Measurements from ENCODE around the gene SHC2.

SHC2 gene

GRCh38 chr19:496112-496665 is 35.4 kb upstream of the SHC2 start, which contains the start of gene MADCAM1:
TSS of gene MADCAM1 (plus strand) at chr19:496486. CDS start at chr19:496500, 14 bp downstream.
- no peak for ATAC-seq (replicated peaks)
- Mint-ChIP-seq H3K27ac (peak within 1 kb of the TSS; percentile 25), H3K36me3 (peaks cover 3 to 10% of the 10 kb centered on the region in 2 donors), H3K27me3 (peaks cover 33 to 45% of the 10 kb centered on the region in 2 donors), H3K4me1 (peaks cover 17 to 23% of the 10 kb centered on the region in 2 donors), H3K9me3 (peaks cover 0 to 2% of the 10 kb centered on the region in 2 donors), H3K4me3 (no peak within 1 kb of the TSS)
- no peak for DNase-seq

GRCh38 chr19:495402-496111 is 34.7 kb upstream of the SHC2 start:
- peaks cover 33 to 45% of the 10 kb centered on the region in 2 donors for H3K27me3 Mint-ChIP-seq
- H3K9me3 Mint-ChIP-seq, result peaks cover 0 to 2% of the 10 kb centered on the region in 2 donors
- DNase-seq, result no peak
- peak overlapping the region; percentile 25 for H3K27ac Mint-ChIP-seq
- peaks cover 17 to 23% of the 10 kb centered on the region in 2 donors for H3K4me1 Mint-ChIP-seq
- no peak overlapping the region for H3K4me3 Mint-ChIP-seq
- H3K36me3 Mint-ChIP-seq, result peaks cover 3 to 10% of the 10 kb centered on the region in 2 donors
- peak; percentile 45 to 48 for ATAC-seq (replicated peaks)

GRCh38 chr19:495081-495401 is 34.2 kb upstream of the SHC2 start:
- Mint-ChIP-seq H3K27ac (no peak overlapping the region), H3K27me3 (peaks cover 33 to 45% of the 10 kb centered on the region in 2 donors), H3K36me3 (peaks cover 3 to 10% of the 10 kb centered on the region in 2 donors), H3K4me3 (no peak overlapping the region), H3K9me3 (peaks cover 0 to 2% of the 10 kb centered on the region in 2 donors), H3K4me1 (peaks cover 17 to 28% of the 10 kb centered on the region in 2 donors)
- DNase-seq (no peak), ATAC-seq (replicated peaks) (peak in 1 of 2 donors; percentile 13)

GRCh38 chr19:494171-495080 is 33.6 kb upstream of the SHC2 start:
- ATAC-seq (replicated peaks), result no peak
- no peak for DNase-seq
- peaks cover 0 to 2% of the 10 kb centered on the region in 2 donors for H3K9me3 Mint-ChIP-seq
- H3K4me3 Mint-ChIP-seq, result no peak overlapping the region
- peak overlapping the region; percentile 25 for H3K27ac Mint-ChIP-seq
- peaks cover 21 to 34% of the 10 kb centered on the region in 2 donors for H3K4me1 Mint-ChIP-seq
- H3K36me3 Mint-ChIP-seq, result peaks cover 3 to 8% of the 10 kb centered on the region in 2 donors
- H3K27me3 Mint-ChIP-seq, result peaks cover 29 to 41% of the 10 kb centered on the region in 2 donors

- Mint-ChIP-seq H3K27me3 (peaks cover 22 to 33% of the 10 kb centered on the region in 2 donors), H3K9me3 (peaks cover 0 to 2% of the 10 kb centered on the region in 2 donors), H3K4me1 (peaks cover 17 to 30% of the 10 kb centered on the region in 2 donors), H3K4me3 (no peak overlapping the region), H3K27ac (peak overlapping the region; percentile 90), H3K36me3 (peaks cover 0 to 5% of the 10 kb centered on the region in 2 donors)
- ATAC-seq (replicated peaks) (no peak), DNase-seq (no peak)
Observed at GRCh38 chr19:493391-494170, 32.7 kb upstream of the SHC2 start.

GRCh38 chr19:492091-492531 is 31.3 kb upstream of the SHC2 start:
- Mint-ChIP-seq H3K9me3 (peaks cover 0 to 2% of the 10 kb centered on the region in 2 donors), H3K36me3 (no peaks in the 10 kb centered on the region), H3K27me3 (peaks cover 15 to 25% of the 10 kb centered on the region in 2 donors), H3K4me1 (peaks cover 11 to 29% of the 10 kb centered on the region in 2 donors), H3K27ac (no peak overlapping the region), H3K4me3 (no peak overlapping the region)
- DNase-seq, result no peak
- no peak for ATAC-seq (replicated peaks)

GRCh38 chr19:491146-491741 is 30.4 kb upstream of the SHC2 start:
- Mint-ChIP-seq H3K4me3 (no peak overlapping the region), H3K27ac (no peak overlapping the region), H3K4me1 (peaks cover 11 to 29% of the 10 kb centered on the region in 2 donors), H3K9me3 (peaks cover 0 to 2% of the 10 kb centered on the region in 2 donors), H3K27me3 (peaks cover 14 to 24% of the 10 kb centered on the region in 2 donors), H3K36me3 (no peaks in the 10 kb centered on the region)
- no peak for DNase-seq
- ATAC-seq (replicated peaks), result no peak

- Mint-ChIP-seq H3K36me3 (no peaks in the 10 kb centered on the region), H3K9me3 (peaks cover 0 to 2% of the 10 kb centered on the region in 2 donors), H3K27ac (peak overlapping the region; percentile 95), H3K4me3 (peak overlapping the region; percentile 84 to 87), H3K4me1 (peaks cover 9 to 29% of the 10 kb centered on the region in 2 donors), H3K27me3 (peaks cover 13 to 23% of the 10 kb centered on the region in 2 donors)
- peak; percentile 24 to 39 for ATAC-seq (replicated peaks)
- no peak for DNase-seq
Observed at GRCh38 chr19:489418-490196, 28.8 kb upstream of the SHC2 start.

- Mint-ChIP-seq H3K27me3 (peaks cover 19 to 25% of the 10 kb centered on the region in 2 donors), H3K4me1 (peaks cover 8 to 27% of the 10 kb centered on the region in 2 donors), H3K9me3 (peaks cover 0 to 2% of the 10 kb centered on the region in 2 donors), H3K36me3 (no peaks in the 10 kb centered on the region), H3K27ac (peak overlapping the region; percentile 89), H3K4me3 (peak overlapping the region; percentile 84 to 87)
- peak; percentile 92 to 95 for ATAC-seq (replicated peaks)
- peak; percentile 91 for DNase-seq
Observed at GRCh38 chr19:488505-489417, 27.9 kb upstream of the SHC2 start.

- no peak overlapping the region for H3K27ac Mint-ChIP-seq
Observed at GRCh38 chr19:485583-486236, 24.9 kb upstream of the SHC2 start.

GRCh38 chr19:485077-485476 is 24.2 kb upstream of the SHC2 start:
- peaks cover 35% of the 10 kb centered on the region in 2 donors for H3K27me3 Mint-ChIP-seq
- H3K27ac Mint-ChIP-seq, result no peak overlapping the region
- DNase-seq (no peak), ATAC-seq (replicated peaks) (no peak)
- no peak overlapping the region for H3K4me3 Mint-ChIP-seq
- H3K9me3 Mint-ChIP-seq, result peaks cover 14 to 15% of the 10 kb centered on the region in 2 donors
- H3K4me1 Mint-ChIP-seq, result peaks cover 19 to 30% of the 10 kb centered on the region in 2 donors
- H3K36me3 Mint-ChIP-seq, result peaks cover 11 to 15% of the 10 kb centered on the region in 2 donors

More at GRCh38 chr19:485583-486236, 24.9 kb upstream of the SHC2 start:
- no peak overlapping the region for H3K4me3 Mint-ChIP-seq
- ATAC-seq (replicated peaks) (no peak), DNase-seq (no peak)
- H3K27me3 Mint-ChIP-seq, result peaks cover 29% of the 10 kb centered on the region in 2 donors
- peaks cover 12 to 29% of the 10 kb centered on the region in 2 donors for H3K4me1 Mint-ChIP-seq
- H3K9me3 Mint-ChIP-seq, result peaks cover 8 to 9% of the 10 kb centered on the region in 2 donors
- peaks cover 5 to 9% of the 10 kb centered on the region in 2 donors for H3K36me3 Mint-ChIP-seq

Data from stimulated activated naive B cell treated with anti-CD40 and anti-IgM and Interleukin-4, amounts not matched to agents 10 μg/mL and 1 μg/mL and 100 μg/mL, for 72 hours (primary cell).